ENCODE data around the gene FBXW8.

- TF ChIP-seq PATZ1 (CRISPR knock-in tag; IDR thresholded peaks at IDR 0.05; ENCODE audit: borderline replicate concordance) = no peak
- no peak for TF ChIP-seq ARNTL (CRISPR knock-in tag; IDR thresholded peaks at IDR 0.05; ENCODE audit: borderline replicate concordance, low read depth)
- TF ChIP-seq ISL1 (CRISPR knock-in tag; IDR thresholded peaks at IDR 0.05) = no peak
- TF ChIP-seq, protein P1, sequence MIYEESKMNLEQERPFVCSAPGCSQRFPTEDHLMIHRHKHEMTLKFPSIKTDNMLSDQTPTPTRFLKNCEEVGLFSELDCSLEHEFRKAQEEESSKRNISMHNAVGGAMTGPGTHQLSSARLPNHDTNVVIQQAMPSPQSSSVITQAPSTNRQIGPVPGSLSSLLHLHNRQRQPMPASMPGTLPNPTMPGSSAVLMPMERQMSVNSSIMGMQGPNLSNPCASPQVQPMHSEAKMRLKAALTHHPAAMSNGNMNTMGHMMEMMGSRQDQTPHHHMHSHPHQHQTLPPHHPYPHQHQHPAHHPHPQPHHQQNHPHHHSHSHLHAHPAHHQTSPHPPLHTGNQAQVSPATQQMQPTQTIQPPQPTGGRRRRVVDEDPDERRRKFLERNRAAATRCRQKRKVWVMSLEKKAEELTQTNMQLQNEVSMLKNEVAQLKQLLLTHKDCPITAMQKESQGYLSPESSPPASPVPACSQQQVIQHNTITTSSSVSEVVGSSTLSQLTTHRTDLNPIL (CRISPR knock-in tag; IDR thresholded peaks at IDR 0.05; ENCODE audit: low read depth) = no peak
- TF ChIP-seq ZNF8 (CRISPR knock-in tag; IDR thresholded peaks at IDR 0.05) = no peak
- TF ChIP-seq ZFP3 (CRISPR knock-in tag; IDR thresholded peaks at IDR 0.05) = no peak
- no peak for TF ChIP-seq ZC3H10 (CRISPR knock-in tag; IDR thresholded peaks at IDR 0.05)
- TF ChIP-seq BACH2 (CRISPR knock-in tag; IDR thresholded peaks at IDR 0.05; ENCODE audit: borderline replicate concordance) = no peak
- TF ChIP-seq TSHZ2 (CRISPR knock-in tag; IDR thresholded peaks at IDR 0.05) = no peak
Measured at GRCh38 chr12:116863275-116863767, 47.4 kb upstream of the FBXW8 start.
